Measurements from ENCODE around the gene CSRNP2.

GRCh38 chr12:51075390-51075789, 8.0 kb downstream of the CSRNP2 start:
- TF ChIP-seq CTCF (IDR thresholded peaks at IDR 0.05) (no peak), POLR2A (IDR thresholded peaks at IDR 0.05) (no peak)
